ENCODE results near the gene ANP32A.

Gene ANP32A

GRCh38 chr15:68770216-68770615 is 50.5 kb downstream of the ANP32A start:
- TF ChIP-seq GATA2 (IDR thresholded peaks at IDR 0.05; ENCODE audit: low read depth, low read length) (no peak), GATA3 (IDR thresholded peaks at IDR 0.05; ENCODE audit: low read depth, low read length) (no peak)

GRCh38 chr15:68769702-68770101 is 51.0 kb downstream of the ANP32A start:
- no peak for TF ChIP-seq GATA3 (IDR thresholded peaks at IDR 0.05; ENCODE audit: low read depth, low read length)
- TF ChIP-seq GATA2 (IDR thresholded peaks at IDR 0.05; ENCODE audit: low read depth, low read length) = no peak

- no peak for TF ChIP-seq GATA3 (IDR thresholded peaks at IDR 0.05; ENCODE audit: low read depth, low read length)
- TF ChIP-seq GATA2 (IDR thresholded peaks at IDR 0.05; ENCODE audit: low read depth, low read length) = no peak
Measured at GRCh38 chr15:68768321-68768720, 52.4 kb downstream of the ANP32A start.

- TF ChIP-seq GATA3 (IDR thresholded peaks at IDR 0.05; ENCODE audit: low read depth, low read length) = no peak
- TF ChIP-seq GATA2 (IDR thresholded peaks at IDR 0.05; ENCODE audit: low read depth, low read length) = no peak
Measured at GRCh38 chr15:68767833-68768232, 52.9 kb downstream of the ANP32A start.

- TF ChIP-seq GATA2 (IDR thresholded peaks at IDR 0.05; ENCODE audit: low read depth, low read length) (no peak), GATA3 (IDR thresholded peaks at IDR 0.05; ENCODE audit: low read depth, low read length) (no peak)
Measured at GRCh38 chr15:68765602-68766368, 54.9 kb downstream of the ANP32A start.

- TF ChIP-seq GATA2 (IDR thresholded peaks at IDR 0.05; ENCODE audit: low read depth, low read length) = no peak
- no peak for TF ChIP-seq GATA3 (IDR thresholded peaks at IDR 0.05; ENCODE audit: low read depth, low read length)
Measured at GRCh38 chr15:68764090-68764489, 56.6 kb downstream of the ANP32A start.

GRCh38 chr15:68763063-68763462 is 57.6 kb downstream of the ANP32A start:
- TF ChIP-seq GATA3 (IDR thresholded peaks at IDR 0.05; ENCODE audit: low read depth, low read length) (no peak), GATA2 (IDR thresholded peaks at IDR 0.05; ENCODE audit: low read depth, low read length) (no peak)

- TF ChIP-seq GATA2 (IDR thresholded peaks at IDR 0.05; ENCODE audit: low read depth, low read length) (no peak), GATA3 (IDR thresholded peaks at IDR 0.05; ENCODE audit: low read depth, low read length) (no peak)
Measured at GRCh38 chr15:68755731-68756130, 65.0 kb downstream of the ANP32A start.

GRCh38 chr15:68751622-68752021 is 69.1 kb downstream of the ANP32A start:
- TF ChIP-seq GATA2 (IDR thresholded peaks at IDR 0.05; ENCODE audit: low read depth, low read length) (no peak), GATA3 (IDR thresholded peaks at IDR 0.05; ENCODE audit: low read depth, low read length) (no peak)

- TF ChIP-seq GATA3 (IDR thresholded peaks at IDR 0.05; ENCODE audit: low read depth, low read length) = no peak
- peak; percentile 57; the same call in 1 of the 2 replicates for TF ChIP-seq GATA2 (IDR thresholded peaks at IDR 0.05; ENCODE audit: low read depth, low read length)
Measured at GRCh38 chr15:68749793-68750192, 70.9 kb downstream of the ANP32A start.

GRCh38 chr15:68749365-68749764 is 71.3 kb downstream of the ANP32A start:
- TF ChIP-seq GATA2 (IDR thresholded peaks at IDR 0.05; ENCODE audit: low read depth, low read length) (no peak), GATA3 (IDR thresholded peaks at IDR 0.05; ENCODE audit: low read depth, low read length) (no peak)

GRCh38 chr15:68743256-68743655 is 77.4 kb downstream of the ANP32A start:
- TF ChIP-seq GATA2 (IDR thresholded peaks at IDR 0.05; ENCODE audit: low read depth, low read length) (no peak), GATA3 (IDR thresholded peaks at IDR 0.05; ENCODE audit: low read depth, low read length) (no peak)

GRCh38 chr15:68739390-68740080 is 81.2 kb downstream of the ANP32A start:
- TF ChIP-seq GATA3 (IDR thresholded peaks at IDR 0.05; ENCODE audit: low read depth, low read length) = no peak
- no peak for TF ChIP-seq GATA2 (IDR thresholded peaks at IDR 0.05; ENCODE audit: low read depth, low read length)

- TF ChIP-seq GATA2 (IDR thresholded peaks at IDR 0.05; ENCODE audit: low read depth, low read length) = no peak
- no peak for TF ChIP-seq GATA3 (IDR thresholded peaks at IDR 0.05; ENCODE audit: low read depth, low read length)
Measured at GRCh38 chr15:68735610-68736009, 85.1 kb downstream of the ANP32A start.

GRCh38 chr15:68734881-68735280 is 85.8 kb downstream of the ANP32A start:
- TF ChIP-seq GATA2 (IDR thresholded peaks at IDR 0.05; ENCODE audit: low read depth, low read length) = no peak
- no peak for TF ChIP-seq GATA3 (IDR thresholded peaks at IDR 0.05; ENCODE audit: low read depth, low read length)

All from SH-SY5Y (cell line).